Measurements from ENCODE around the gene ZSCAN22.
"Not testable (repeated sequence)": the region's sequence is repeated elsewhere in the genome, so short reads cannot be mapped to it uniquely, and the experiment has no call there.

Gene ZSCAN22

DNA sequence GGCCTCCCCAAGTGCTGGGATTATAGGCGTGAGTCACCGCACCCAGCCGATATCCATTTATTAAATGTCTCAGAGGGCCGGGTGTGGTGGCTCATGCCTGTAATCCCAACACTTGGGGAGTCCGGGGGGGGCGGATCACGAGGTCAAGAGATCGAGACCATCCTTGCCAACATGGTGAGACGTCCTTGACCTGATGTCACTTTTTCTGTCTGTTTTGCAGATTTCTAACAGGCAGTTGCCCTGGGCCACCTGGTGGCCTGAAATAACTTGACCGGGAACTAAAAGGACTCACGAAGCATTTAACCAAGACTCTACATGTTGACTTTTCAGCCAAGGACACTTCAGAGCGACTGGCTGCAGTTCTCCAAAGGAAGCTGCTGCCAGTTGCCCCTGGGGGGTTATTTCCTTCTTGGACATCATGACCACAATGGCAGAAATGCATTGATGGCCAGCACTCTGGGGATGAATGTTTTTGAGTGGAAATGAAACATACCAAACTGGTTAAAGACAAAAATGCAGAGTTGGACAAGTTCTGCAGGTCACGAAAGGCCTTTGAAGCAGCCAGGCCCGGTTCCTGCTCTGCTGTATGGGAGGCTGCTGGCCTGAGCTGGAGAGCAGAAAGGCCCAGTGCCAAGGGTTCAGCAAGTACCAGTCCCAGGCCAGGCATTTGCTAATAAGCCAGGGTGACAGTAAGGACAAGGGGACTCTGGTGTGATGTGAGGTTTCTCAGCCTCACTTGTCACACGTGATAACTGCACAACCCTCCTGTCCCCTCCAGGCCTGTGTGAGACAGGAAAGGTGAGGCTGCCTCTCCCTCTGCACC is 45.7 kb downstream of the ZSCAN22 start:
- no peak for DNase-seq (ENCODE audit: low read depth in 2 of 2)

DNA sequence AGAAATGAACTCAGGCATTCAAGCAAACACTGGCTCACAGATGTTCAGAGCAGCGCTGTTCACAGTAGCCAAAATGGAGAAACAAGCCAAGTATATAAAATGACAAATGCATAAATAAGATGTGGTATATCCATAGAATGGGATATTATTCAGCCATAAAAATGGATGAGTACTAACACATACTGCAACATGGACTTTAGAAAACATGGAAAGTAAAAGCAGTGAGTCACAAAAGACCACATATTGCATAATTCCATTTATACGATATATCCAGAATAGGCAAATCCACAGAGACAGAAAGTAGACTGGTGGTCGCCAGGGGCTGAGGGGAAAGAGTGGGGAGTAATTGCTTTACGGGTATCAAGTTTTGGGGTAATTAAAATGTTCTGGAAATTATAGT is 47.4 kb downstream of the ZSCAN22 start:
- no peak for DNase-seq (ENCODE audit: low read depth in 2 of 2)

DNA sequence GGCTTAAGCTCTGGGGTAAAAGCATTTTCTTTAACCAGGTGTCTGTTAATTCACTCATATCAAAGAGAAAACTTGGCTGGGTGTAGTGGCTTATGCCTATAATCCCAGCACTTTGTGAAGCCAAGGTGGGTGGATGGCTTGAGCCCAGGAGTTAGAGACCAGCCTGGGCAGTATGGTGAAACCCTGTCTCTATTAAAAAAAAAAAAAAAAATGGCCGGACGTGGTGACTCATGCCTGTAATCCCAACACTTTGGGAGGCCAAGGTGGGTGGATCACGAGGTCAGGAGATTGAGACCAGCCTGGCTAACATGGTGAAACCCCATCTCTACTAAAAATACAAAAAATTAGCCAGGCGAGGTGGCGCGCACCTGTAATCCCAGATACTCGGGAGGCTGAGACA is 49.9 kb downstream of the ZSCAN22 start:
- DNase-seq (ENCODE audit: low read depth in 2 of 2): not testable (repeated sequence)

DNA sequence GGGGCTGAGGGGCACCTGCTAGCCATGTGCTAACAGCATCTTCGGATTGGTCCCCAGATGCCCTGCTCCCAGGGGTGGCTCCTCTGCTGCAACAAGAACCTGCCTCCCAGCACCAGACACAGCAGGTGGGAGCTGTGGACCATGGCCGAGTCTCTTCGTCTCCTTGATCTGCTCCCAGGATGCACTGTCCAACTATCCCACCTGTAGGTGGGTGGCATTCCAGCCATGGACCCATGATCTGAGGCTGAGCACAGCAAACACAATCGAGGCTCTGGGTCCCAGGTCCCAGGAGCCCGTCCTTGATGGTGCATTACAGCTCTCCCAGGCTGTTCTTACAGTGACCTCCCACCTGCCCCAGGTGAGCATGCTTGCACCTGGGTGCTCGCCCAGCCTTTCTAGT is 52.5 kb downstream of the ZSCAN22 start:
- DNase-seq (ENCODE audit: low read depth in 2 of 2): no peak

DNA sequence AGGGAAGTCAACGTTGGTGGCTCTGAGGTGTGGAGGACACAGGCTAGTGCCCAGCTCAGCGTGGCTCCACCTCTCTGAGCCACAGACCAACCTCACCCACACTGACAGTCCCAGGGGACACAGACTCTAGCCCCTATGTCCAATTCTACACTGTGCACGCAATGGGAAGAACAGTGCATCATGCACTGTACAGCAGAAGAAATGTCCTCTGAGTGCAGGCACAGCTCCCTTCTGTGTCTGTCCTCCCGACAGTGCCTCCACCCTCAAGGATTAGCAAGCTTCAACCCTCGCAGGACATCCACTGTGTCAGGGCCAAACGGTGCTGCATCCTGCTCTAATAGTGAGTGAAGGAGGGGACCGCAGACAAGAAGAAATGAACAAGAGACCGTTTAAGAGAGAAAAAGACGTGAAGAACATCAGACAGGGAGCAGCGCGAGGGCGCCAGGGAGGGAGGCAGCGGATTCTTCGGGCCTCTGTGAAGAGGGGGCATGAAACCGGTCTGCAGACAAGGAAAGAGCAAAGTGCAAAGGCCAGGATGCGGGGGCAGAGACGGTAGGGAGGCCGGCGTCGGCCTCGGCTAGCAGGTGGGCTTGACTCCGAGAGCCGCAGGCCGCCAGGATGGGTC is 53.4 kb downstream of the ZSCAN22 start:
- DNase-seq (ENCODE audit: low read depth in 2 of 2): no peak

DNA sequence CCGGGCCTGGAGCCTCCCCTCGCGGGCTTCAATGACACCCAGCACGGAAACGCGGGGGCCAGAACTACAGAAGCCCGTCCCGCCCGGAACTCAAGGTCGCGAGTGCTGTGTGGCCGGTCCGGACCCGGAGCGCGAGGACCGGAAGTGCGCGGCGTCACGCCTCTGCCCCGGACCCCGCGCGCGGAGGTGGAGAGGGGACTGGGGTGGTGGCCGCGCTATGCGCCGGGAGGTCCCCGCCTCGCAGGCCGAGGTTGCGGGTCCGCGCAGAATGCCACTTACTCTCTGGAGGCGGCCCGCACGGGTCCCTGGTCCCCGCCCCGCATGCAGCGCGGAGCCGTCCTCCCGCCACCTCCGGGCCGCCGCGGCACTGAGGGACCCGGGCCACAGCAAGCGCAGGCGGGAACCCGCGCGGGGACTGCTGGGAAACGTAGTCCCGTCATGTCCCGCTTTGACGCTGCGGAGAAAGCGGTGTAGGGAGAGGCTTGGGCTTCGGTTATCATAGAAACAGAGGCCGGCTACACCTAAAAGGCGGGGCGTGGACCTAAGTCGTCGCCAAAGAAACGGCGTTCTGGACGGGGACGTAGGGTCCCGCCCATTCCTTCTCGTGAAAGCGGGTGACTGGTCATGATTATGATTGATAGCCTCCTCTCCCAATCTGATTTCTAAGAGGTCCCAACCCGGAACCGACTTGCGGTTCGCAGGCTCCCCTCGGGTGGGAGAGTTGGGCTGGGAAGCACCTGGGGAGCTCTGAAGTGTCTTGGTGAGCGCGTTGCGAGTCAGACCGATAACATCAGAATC is 54.1 kb downstream of the ZSCAN22 start, which contains the start of gene ZNF837:
Gene ZNF837, minus strand, starts transcription at position 369 of the 798 bp plus-strand sequence. CDS start 11,698 bp downstream, outside the sequence.
- DNase-seq (ENCODE audit: low read depth in 2 of 2): peak; percentile 95 to 96

DNA sequence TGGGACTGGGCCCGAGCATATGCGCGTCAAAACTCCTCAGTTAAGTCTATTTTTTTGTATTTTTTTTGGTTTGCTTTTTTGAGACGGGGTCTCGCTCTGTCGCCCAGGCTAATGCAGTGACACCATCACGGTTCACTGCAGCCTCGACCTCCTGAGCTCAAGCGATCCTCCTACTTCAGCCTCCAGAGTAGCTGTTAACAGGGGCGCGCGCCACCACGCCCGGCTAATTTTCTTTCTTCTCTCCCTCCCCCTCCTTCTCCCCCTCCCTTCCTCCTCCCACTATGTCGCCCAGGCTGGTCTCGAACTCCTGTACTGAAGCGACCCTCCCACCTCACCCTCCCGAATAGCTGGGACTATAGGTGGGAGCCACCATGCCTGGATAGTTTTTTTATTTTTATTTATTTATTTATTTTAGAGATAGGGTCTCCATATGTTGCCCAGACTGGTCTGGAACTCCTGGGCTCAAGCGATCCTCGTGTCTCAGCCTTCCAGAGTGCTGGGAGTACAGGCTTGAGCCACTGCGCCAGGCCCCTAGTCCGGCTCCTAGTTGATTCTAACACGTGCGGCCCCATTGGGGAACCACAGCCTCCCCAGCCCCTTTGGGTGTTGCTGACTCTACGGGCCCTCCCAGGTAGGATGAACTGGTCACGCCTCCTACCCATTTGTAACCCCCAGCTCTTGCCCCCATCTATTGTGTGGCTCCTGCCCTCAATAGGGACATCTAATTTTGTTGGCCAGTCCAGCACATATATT is 54.8 kb downstream of the ZSCAN22 start:
- no peak for DNase-seq (ENCODE audit: low read depth in 2 of 2)

DNA sequence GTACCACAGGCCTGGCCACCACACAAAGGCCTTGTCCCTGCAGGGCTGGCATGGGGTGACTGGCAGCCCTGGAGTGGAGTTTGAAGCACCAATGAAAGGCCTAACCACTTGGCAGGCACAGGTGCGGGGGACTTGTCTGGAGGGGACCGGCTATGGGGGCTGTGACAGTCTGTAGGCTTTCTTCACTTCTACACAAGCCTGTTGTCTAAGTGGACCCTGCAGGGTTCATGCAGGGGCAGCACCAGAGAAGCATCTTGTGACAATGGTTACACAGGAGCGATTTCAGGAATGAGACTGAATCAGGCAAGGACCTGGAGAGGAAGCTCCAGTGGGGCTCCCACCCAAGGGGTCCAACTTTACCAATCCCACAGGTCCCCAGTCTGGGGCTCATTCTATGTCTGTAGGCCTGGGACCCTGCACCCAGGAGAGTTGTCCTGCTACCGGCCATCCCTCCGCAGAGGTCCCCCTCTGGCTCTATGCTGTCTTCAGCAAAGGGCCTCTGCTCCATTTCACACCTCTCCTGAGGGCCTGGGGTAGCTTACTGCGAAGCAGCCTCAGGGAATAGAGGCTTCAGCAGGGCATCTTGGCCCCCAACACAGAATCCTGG is 56.3 kb downstream of the ZSCAN22 start:
- DNase-seq (ENCODE audit: low read depth in 2 of 2): no peak

DNA sequence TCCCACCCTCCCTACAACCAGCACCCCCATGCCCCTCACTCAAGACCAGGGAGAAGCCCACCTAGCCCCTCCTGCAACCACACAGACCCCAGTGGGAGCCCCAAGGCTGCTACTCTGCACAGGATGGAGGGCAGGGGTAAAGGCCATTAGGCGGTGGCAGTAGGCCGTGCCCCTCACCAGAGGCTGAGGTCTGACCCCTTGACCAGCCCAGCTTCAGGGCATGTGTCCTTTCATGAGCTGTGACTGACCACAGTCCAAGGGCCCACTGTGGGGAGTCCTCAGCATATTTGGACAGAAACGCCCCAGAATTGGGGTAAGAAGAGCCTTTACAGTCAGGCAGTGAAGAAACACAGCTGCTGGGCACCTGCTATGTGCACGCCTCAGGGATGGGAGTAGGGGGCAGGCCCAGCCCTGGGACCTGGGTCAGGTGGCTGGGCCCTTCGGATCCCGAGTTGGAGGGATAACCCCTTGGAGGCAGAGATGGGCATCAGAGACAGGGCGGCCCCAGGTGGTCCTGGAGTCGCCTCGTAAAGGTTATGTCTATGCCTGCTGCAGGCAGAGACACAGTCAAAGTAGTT is 58.6 kb downstream of the ZSCAN22 start:
- DNase-seq (ENCODE audit: low read depth in 2 of 2): no peak

DNA sequence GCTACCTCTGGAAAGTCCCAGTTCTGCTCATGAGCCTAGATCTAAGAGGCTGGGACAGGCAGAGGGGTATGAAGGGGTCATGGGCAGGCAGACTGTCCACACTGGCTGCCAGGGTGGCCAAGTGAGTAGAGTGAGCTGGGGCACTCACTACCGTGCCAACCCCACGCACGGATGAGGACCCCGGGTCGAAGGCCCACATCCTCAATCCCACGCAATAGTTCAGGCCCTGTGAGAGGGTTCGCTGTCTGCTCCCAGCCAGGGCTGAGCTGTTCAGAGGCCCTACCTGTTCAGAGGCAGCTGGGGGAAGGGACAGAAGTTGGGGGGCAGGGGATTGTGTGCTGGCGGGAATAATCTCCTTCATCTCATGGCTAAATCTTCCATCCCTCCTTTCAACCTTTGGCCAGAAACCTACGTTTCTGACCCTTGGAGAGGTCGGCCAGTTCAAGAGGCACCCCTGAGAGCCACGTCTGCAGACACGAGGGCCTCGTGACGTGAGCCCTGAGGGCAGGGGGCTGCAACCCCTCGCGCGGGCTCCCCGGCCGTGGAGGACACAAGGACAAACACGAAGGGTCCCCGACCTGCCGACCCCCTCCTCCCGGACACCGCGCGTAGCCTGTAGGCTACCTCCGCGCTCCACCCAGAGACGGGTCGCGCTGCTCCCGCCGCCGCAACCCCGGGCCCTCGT is 59.2 kb downstream of the ZSCAN22 start:
- DNase-seq (ENCODE audit: low read depth in 2 of 2): no peak

DNA sequence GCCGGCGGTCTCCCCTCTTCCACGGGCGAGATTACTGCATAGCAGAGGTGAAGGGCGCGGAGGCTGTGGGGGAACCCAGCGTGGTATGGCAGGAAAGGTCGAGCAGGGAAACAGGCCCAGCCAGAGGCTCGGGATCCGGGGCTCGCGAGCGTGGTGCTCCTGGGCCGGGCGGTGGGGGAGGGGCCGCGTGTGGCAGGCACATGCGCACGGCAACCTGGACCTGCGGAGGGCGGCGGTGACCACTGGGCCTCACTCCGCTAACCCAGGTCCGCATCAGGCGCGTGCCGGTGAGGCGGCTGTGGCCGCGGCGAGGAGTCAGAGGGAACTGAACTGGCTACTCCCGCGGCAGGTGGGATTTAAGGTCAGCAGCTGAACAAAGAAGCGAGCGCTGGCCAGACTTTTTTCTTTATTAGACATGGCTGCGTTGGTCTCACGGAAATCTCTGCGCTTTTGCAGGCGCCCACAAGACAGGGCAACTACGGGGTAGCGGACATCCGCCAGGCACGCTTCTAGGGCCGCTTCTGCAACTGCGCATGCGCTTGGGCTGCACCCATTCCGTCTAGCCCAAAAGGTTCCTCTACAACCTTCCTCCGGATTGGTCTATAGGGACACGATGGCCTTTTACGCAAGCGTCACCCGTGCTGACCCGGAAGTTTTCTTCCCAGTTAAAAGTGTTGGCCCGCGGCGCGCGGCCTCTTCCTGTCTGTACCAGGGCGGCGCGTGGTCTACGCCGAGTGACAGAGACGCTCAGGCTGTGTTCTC is 60.0 kb downstream of the ZSCAN22 start, which contains the start of gene RPS5:
Gene RPS5, plus strand, starts transcription at position 694 of the 762 bp plus-strand sequence. CDS start 869 bp downstream, outside the sequence.
- DNase-seq (ENCODE audit: low read depth in 2 of 2): peak; percentile 87 to 91

DNA sequence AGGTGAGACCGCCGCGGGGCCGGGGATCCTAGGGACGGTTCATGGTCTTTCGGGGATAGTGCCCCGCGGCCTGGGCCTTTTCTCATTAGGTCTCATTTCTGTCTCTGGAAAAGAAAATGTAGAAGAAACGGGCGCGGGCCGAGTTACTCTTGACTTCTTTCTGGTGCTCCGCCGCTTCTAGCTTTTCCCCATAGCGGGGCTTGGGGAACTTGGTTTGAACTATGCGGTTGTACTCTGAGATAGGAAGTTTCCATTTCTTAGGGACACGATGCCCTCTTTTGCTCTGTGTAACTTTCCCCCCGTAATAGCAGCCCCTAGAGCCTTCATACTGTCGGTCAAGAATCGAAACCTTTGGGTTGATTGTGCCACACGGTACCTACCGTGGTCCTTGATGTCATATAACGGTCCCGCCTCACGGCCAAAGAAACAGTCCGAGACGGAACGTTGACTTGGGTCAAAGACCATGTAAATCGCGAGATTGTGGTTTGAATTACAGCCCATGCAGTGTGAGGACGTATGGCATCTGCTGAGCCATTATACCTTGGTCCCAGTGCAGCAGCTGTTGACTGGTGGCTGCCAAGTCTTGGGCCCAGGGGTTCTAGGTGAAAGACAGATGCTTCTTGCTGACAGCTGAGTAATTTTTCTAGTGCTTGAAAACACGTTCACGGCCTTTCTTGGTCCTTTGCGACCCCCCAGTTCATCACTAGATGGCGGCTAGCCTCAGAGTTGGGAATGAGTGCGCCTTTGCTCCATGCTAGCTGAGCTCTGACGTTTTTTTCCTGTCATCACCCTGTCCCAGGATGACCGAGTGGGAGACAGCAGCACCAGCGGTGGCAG is 60.8 kb downstream of the ZSCAN22 start:
- DNase-seq (ENCODE audit: low read depth in 2 of 2): no peak

DNA sequence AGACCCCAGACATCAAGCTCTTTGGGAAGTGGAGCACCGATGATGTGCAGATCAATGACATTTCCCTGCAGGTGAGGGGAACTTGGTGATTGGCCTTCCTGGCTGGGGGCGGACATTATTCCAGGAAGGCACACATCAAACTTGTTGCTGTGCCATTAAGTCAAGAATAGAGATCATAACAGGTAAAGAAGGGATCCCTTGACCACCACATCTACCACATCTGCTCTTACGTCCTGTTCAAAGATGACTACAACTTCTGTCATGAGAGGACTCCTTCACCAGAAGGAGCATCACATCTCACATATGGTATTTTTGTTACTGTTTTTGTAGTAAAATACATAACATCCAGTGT is 61.4 kb downstream of the ZSCAN22 start:
- DNase-seq (ENCODE audit: low read depth in 2 of 2): no peak

Data from stimulated activated CD8-positive, alpha-beta memory T cell treated with anti-CD3 and anti-CD28 coated beads, Interleukin-2, amount 100 ng/mL, for 1 hour (primary cell).